Duodenal mucosa (tissue), 2 donors: ENCODE measurements around the gene KRTAP22-2.

Experiments
- H3K27ac ChIP-seq: one replicate; pipeline ENCODE4 v1.7.0; 2013; ENCODE audit warnings: low read depth, low read length
- H3K27me3 ChIP-seq, 2 donors: one replicate each; pipeline ENCODE4 v1.7.0; 2013; ENCODE audit warnings: low read length in 2 of 2, control low read depth in 1 of 2; ENCODE audit not compliant: insufficient read depth in 2 of 2, control insufficient read depth in 1 of 2
- H3K36me3 ChIP-seq, 2 donors: one replicate each; pipeline ENCODE4 v1.7.0; 2013; ENCODE audit warnings: low read length in 2 of 2, control low read depth in 1 of 2; ENCODE audit not compliant: insufficient read depth in 2 of 2, control insufficient read depth in 1 of 2
- H3K4me1 ChIP-seq, 2 donors: one replicate each; pipeline ENCODE4 v1.7.0; 2013; ENCODE audit warnings: low read length in 2 of 2, control low read depth in 1 of 2; ENCODE audit not compliant: insufficient read depth in 2 of 2, control insufficient read depth in 1 of 2
- H3K4me3 ChIP-seq, 2 donors: one replicate each; pipeline ENCODE4 v1.7.0; 2013; ENCODE audit warnings: low read length in 2 of 2, low read depth in 1 of 2
- H3K9ac ChIP-seq, 2 donors: one replicate each; pipeline ENCODE4 v1.7.0; 2013; ENCODE audit warnings: low read length in 2 of 2, low read depth in 1 of 2
- H3K9me3 ChIP-seq, 2 donors: one replicate each; pipeline ENCODE4 v1.7.0; 2013; ENCODE audit warnings: low read length in 2 of 2, control low read depth in 1 of 2; ENCODE audit not compliant: control insufficient read depth in 1 of 2

KRTAP22-2 gene

GRCh38 chr21:30615199-30615598 lies 25.0 kb upstream of the KRTAP22-2 start:
- no peak overlapping the region for H3K9ac ChIP-seq
- H3K27ac ChIP-seq = no peak overlapping the region
- H3K27me3 ChIP-seq = no peaks in the 10 kb centered on the region
- no peak overlapping the region for H3K4me3 ChIP-seq
- H3K4me1 ChIP-seq = no peaks in the 10 kb centered on the region
- no peaks in the 10 kb centered on the region for H3K36me3 ChIP-seq
- H3K9me3 ChIP-seq = peaks cover 0 to 31% of the 10 kb centered on the region in 2 donors

GRCh38 chr21:30613836-30614235 lies 23.6 kb upstream of the KRTAP22-2 start, which contains the start of gene KRTAP6-1:
Gene KRTAP6-1, minus strand, starts transcription at chr21:30613930. Its CDS starts 26 bp downstream, at chr21:30613904.
- Histone ChIP-seq H3K4me1 (no peaks in the 10 kb centered on the region), H3K27ac (no peak within 1 kb of the TSS), H3K27me3 (no peaks in the 10 kb centered on the region)

GRCh38 chr21:30612132-30612531 lies 21.9 kb upstream of the KRTAP22-2 start:
- Histone ChIP-seq H3K36me3 (no peaks in the 10 kb centered on the region), H3K9me3 (peaks cover 0 to 37% of the 10 kb centered on the region in 2 donors), H3K9ac (no peak overlapping the region), H3K27me3 (no peaks in the 10 kb centered on the region), H3K4me1 (no peaks in the 10 kb centered on the region), H3K27ac (peak overlapping the region; percentile 6), H3K4me3 (no peak overlapping the region)

More at GRCh38 chr21:30613836-30614235, 23.6 kb upstream of the KRTAP22-2 start, which contains the start of gene KRTAP6-1:
- Histone ChIP-seq H3K9me3 (peaks cover 0 to 31% of the 10 kb centered on the region in 2 donors), H3K9ac (no peak within 1 kb of the TSS), H3K36me3 (no peaks in the 10 kb centered on the region), H3K4me3 (no peak within 1 kb of the TSS)

GRCh38 chr21:30605968-30606367 lies 15.8 kb upstream of the KRTAP22-2 start:
- H3K27me3 ChIP-seq = no peaks in the 10 kb centered on the region

GRCh38 chr21:30600787-30601186 lies 10.6 kb upstream of the KRTAP22-2 start, which contains the start of gene KRTAP22-1:
Gene KRTAP22-1, plus strand, starts transcription at chr21:30601087.
- Histone ChIP-seq H3K4me1 (no peaks in the 10 kb centered on the region), H3K9me3 (peaks cover 0 to 13% of the 10 kb centered on the region in 2 donors), H3K4me3 (no peak within 1 kb of the TSS), H3K9ac (no peak within 1 kb of the TSS), H3K36me3 (no peaks in the 10 kb centered on the region), H3K27ac (no peak within 1 kb of the TSS), H3K27me3 (no peaks in the 10 kb centered on the region)

More at GRCh38 chr21:30605968-30606367, 15.8 kb upstream of the KRTAP22-2 start:
- Histone ChIP-seq H3K36me3 (no peaks in the 10 kb centered on the region), H3K4me1 (no peaks in the 10 kb centered on the region), H3K9me3 (peaks cover 0 to 20% of the 10 kb centered on the region in 2 donors), H3K27ac (no peak overlapping the region), H3K4me3 (no peak overlapping the region), H3K9ac (no peak overlapping the region)

GRCh38 chr21:30598802-30599201 lies 8.6 kb upstream of the KRTAP22-2 start, which contains the start of gene KRTAP6-2:
Gene KRTAP6-2, minus strand, starts transcription at chr21:30598902. Its CDS starts 28 bp downstream, at chr21:30598874.
- Histone ChIP-seq H3K27me3 (no peaks in the 10 kb centered on the region), H3K9ac (no peak within 1 kb of the TSS), H3K4me1 (no peaks in the 10 kb centered on the region), H3K27ac (no peak within 1 kb of the TSS), H3K4me3 (no peak within 1 kb of the TSS), H3K9me3 (peaks cover 0 to 15% of the 10 kb centered on the region in 2 donors), H3K36me3 (no peaks in the 10 kb centered on the region)

GRCh38 chr21:30592140-30592539 lies 1.9 kb upstream of the KRTAP22-2 start, which contains the start of gene KRTAP6-3:
Gene KRTAP6-3, plus strand, starts transcription at chr21:30592440. Its CDS starts 6 bp downstream, at chr21:30592446.
- H3K9me3 ChIP-seq = peaks cover 4 to 11% of the 10 kb centered on the region in 2 donors
- H3K36me3 ChIP-seq = no peaks in the 10 kb centered on the region
- no peak within 1 kb of the TSS for H3K4me3 ChIP-seq

GRCh38 chr21:30582870-30583269 lies 7.3 kb downstream of the KRTAP22-2 start:
- no peaks in the 10 kb centered on the region for H3K27me3 ChIP-seq
- no peaks in the 10 kb centered on the region for H3K4me1 ChIP-seq
- peaks cover 0 to 7% of the 10 kb centered on the region in 2 donors for H3K9me3 ChIP-seq

More at GRCh38 chr21:30592140-30592539, 1.9 kb upstream of the KRTAP22-2 start, which contains the start of gene KRTAP6-3:
- H3K4me1 ChIP-seq = no peaks in the 10 kb centered on the region
- no peaks in the 10 kb centered on the region for H3K27me3 ChIP-seq
- no peak within 1 kb of the TSS for H3K27ac ChIP-seq
- H3K9ac ChIP-seq = no peak within 1 kb of the TSS

GRCh38 chr21:30580132-30580531 lies 10.1 kb downstream of the KRTAP22-2 start:
- peaks cover 0 to 7% of the 10 kb centered on the region in 2 donors for H3K9me3 ChIP-seq
- no peak overlapping the region for H3K4me3 ChIP-seq
- H3K9ac ChIP-seq = no peak overlapping the region
- no peak overlapping the region for H3K27ac ChIP-seq
- H3K36me3 ChIP-seq = no peaks in the 10 kb centered on the region
- H3K4me1 ChIP-seq = no peaks in the 10 kb centered on the region
- H3K27me3 ChIP-seq = no peaks in the 10 kb centered on the region

More at GRCh38 chr21:30582870-30583269, 7.3 kb downstream of the KRTAP22-2 start:
- Histone ChIP-seq H3K27ac (no peak overlapping the region), H3K36me3 (no peaks in the 10 kb centered on the region), H3K9ac (no peak overlapping the region), H3K4me3 (no peak overlapping the region)

- H3K27ac ChIP-seq = no peak overlapping the region
- no peak overlapping the region for H3K9ac ChIP-seq
- H3K9me3 ChIP-seq = peaks cover 0 to 6% of the 10 kb centered on the region in 2 donors
- no peaks in the 10 kb centered on the region for H3K27me3 ChIP-seq
- H3K36me3 ChIP-seq = no peaks in the 10 kb centered on the region
- no peak overlapping the region for H3K4me3 ChIP-seq
- no peaks in the 10 kb centered on the region for H3K4me1 ChIP-seq
Measured at GRCh38 chr21:30579346-30579745, 10.9 kb downstream of the KRTAP22-2 start.
